GM12873 (cell line): ENCODE data around the gene ZNF266.

ENCODE experiments used
- TF ChIP-seq, protein P1 (sequence below): IDR thresholded peaks from 2 replicates; pipeline ENCODE4 v1.5.1; 2012; ENCODE audit warnings: low read depth, mild to moderate bottlenecking, moderate library complexity, low read length, control low read depth; ENCODE audit not compliant: insufficient read depth; ENCODE audit errors: missing control alignments

Gene ZNF266

DNA sequence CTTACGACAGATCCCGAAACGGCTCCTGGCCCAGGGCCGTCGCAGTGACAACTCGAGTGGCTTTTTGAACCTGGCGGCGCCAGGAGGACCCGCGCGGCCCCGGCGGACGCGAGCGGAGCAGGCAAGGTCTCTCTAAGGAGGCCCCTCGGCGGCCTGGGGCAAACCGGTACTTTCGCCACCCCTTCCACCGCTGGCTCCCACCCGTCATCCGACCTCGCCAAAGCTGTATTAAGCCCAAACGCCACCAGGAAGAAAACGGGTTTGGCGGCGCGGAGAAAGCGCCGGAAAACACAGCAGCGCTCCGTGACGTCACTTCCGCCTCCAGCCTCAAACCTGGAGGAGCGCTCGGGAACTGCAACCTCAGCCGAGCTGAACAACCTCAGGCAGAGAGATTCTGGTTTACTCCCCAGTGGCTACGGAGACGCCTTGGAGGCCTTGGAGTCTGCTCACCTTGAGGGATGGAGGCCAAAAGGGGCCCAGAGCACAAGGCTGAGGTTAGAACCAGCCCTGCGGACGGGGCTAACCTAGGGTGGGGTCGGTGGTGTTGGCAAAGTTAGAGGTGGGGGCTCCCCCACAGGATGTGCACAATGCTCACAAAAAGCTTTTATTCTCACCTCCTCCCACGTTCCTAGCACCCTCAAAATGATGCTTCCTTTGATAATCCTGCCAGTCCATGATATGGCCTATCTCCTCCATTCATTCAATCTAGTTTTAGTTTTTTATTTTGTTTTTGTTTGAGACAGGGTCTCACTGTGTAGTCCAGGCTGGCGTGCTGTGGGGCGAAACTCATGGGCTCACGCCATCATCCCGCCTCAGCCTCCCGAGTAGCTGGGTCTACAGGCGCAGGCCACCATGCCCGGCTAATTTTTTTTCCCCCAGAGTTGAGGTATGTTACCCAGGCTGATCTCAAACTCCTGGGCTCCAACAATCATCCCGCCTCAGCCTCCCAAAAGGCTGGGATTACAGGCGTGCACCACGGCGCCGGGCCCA lies at the start of gene ZNF266:
TSS of gene ZNF266 (minus strand) at position 295 of the 990 bp plus-strand sequence. CDS start 15,484 bp downstream, outside the sequence.
- TF ChIP-seq, protein P1, sequence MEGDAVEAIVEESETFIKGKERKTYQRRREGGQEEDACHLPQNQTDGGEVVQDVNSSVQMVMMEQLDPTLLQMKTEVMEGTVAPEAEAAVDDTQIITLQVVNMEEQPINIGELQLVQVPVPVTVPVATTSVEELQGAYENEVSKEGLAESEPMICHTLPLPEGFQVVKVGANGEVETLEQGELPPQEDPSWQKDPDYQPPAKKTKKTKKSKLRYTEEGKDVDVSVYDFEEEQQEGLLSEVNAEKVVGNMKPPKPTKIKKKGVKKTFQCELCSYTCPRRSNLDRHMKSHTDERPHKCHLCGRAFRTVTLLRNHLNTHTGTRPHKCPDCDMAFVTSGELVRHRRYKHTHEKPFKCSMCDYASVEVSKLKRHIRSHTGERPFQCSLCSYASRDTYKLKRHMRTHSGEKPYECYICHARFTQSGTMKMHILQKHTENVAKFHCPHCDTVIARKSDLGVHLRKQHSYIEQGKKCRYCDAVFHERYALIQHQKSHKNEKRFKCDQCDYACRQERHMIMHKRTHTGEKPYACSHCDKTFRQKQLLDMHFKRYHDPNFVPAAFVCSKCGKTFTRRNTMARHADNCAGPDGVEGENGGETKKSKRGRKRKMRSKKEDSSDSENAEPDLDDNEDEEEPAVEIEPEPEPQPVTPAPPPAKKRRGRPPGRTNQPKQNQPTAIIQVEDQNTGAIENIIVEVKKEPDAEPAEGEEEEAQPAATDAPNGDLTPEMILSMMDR = peak; percentile 77

DNA sequence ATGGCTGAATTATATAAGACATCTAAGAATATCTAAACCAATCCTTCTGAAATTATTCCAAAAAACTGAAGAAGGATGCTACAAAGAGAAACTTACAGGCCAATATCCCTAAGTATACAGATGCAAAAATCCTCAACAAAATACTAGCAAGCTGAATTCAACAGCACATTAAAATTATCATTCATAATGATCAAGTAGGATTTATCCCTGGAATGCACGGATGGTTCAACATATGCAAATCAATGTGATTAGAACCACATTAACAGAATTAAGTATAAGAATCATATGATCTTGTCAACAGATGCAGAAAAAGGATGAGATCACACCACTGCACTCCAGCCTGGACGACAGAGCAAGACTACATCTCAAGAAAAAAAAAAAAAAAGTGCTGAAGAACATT lies 49.8 kb upstream of the ZNF266 start:
- TF ChIP-seq, protein P1 = no peak

- TF ChIP-seq, protein P1 = no peak
Measured at GRCh38 chr19:9474975-9475374, 39.6 kb upstream of the ZNF266 start.

GRCh38 chr19:9467161-9467560 lies 31.8 kb upstream of the ZNF266 start:
- TF ChIP-seq, protein P1 = no peak

- TF ChIP-seq, protein P1 = no peak
Measured at GRCh38 chr19:9461938-9462337, 26.6 kb upstream of the ZNF266 start.

DNA sequence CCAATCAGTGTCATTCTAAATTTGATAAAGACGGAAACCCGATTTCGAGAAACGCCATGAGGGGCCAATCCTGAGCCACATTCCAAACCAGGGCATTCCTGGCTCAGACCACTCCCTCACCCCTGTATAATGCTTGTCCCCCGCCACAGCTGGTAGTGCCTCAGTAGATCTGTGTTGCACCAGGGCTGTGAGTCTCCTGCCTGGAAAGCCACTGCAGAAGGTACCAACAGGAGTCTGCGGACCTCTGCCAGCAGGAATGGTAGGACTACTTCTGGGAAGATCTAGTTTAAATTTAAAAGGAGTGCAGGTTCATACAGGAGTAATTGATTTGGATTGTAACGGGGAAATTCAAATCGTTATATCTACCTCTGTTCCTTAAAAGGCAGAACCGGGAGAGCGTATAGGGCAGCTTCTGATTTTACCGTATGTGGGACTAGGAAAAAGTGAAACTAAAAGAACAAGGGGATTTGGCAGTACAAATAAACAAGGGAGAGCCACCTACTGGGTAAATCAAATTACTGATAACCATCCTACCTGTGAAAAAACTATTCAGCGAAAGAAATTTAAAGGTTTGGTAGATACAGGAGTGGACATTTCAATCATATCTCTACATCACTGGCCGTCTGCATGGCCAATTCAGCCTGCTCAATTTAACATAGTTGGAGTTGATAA lies 20.8 kb upstream of the ZNF266 start:
- TF ChIP-seq, protein P1 = no peak

GRCh38 chr19:9453953-9454352 lies 18.6 kb upstream of the ZNF266 start:
- TF ChIP-seq, protein P1 = no peak
